ENCODE data around the gene IL3. TPM values are rescaled to one million over a fixed set of nuclear protein-coding genes. Genes with fewer than 3 reads are reported as not detected.
A peak's percentile ranks its signal among the peaks of the same experiment; 100 is the strongest.

The IL3 gene
- total RNA-seq, 1 donor from 2014 or later = 142 TPM

DNA sequence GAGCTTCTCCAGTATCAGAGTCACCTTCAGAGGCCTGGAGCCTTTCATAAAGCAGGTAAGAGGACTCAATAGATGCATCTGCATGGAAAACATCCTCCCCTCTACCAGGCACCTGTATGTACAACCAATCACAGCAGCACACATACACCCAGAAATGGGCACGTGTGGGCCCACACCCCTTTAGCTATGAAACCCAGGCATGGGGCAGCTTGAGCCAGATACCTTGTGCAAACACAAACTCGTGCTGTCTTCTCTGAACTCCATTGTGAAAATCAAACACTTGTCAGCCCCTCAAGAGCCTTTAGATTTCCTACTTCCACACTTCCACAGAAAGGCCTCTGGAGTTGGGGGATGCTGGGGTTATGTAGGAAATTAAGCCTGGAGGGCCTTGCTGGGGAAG is 12.1 kb downstream of the IL3 start:
- DNase-seq (ENCODE audit: low spot score) = no peak
- intact Hi-C loops (cut with micrococcal nuclease) = no loop called here
- Mint-ChIP-seq H3K9me3 (no peaks in the 10 kb centered on the region), H3K27me3 (ENCODE audit: low read depth) (no peaks in the 10 kb centered on the region), H3K4me3 (ENCODE audit: low read depth) (no peak overlapping the region), H3K27ac (peak overlapping the region; percentile 89), H3K4me1 (ENCODE audit: low read depth) (peaks cover 74% of the 10 kb centered on the region), H3K36me3 (ENCODE audit: low read depth) (peaks cover 39% of the 10 kb centered on the region)

- H3K4me3 Mint-ChIP-seq (ENCODE audit: low read depth) = peak within 1 kb of the TSS; percentile 85
- H3K9me3 Mint-ChIP-seq = no peaks in the 10 kb centered on the region
- peak within 1 kb of the TSS; percentile 88 for H3K27ac Mint-ChIP-seq
- peaks cover 80% of the 10 kb centered on the region for H3K4me1 Mint-ChIP-seq (ENCODE audit: low read depth)
- no peaks in the 10 kb centered on the region for H3K27me3 Mint-ChIP-seq (ENCODE audit: low read depth)
- peaks cover 40% of the 10 kb centered on the region for H3K36me3 Mint-ChIP-seq (ENCODE audit: low read depth)
- intact Hi-C loops (cut with micrococcal nuclease) = no loop called here
- no peak for DNase-seq (ENCODE audit: low spot score)
Measured at GRCh38 chr5:132073231-132074013, 13.0 kb downstream of the IL3 start, which contains the start of gene CSF2. Gene CSF2, plus strand, starts transcription at chr5:132073789. Its CDS starts 35 bp downstream, at chr5:132073824.

DNA sequence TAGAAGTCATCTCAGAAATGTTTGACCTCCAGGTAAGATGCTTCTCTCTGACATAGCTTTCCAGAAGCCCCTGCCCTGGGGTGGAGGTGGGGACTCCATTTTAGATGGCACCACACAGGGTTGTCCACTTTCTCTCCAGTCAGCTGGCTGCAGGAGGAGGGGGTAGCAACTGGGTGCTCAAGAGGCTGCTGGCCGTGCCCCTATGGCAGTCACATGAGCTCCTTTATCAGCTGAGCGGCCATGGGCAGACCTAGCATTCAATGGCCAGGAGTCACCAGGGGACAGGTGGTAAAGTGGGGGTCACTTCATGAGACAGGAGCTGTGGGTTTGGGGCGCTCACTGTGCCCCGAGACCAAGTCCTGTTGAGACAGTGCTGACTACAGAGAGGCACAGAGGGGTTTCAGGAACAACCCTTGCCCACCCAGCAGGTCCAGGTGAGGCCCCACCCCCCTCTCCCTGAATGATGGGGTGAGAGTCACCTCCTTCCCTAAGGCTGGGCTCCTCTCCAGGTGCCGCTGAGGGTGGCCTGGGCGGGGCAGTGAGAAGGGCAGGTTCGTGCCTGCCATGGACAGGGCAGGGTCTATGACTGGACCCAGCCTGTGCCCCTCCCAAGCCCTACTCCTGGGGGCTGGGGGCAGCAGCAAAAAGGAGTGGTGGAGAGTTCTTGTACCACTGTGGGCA is 13.8 kb downstream of the IL3 start:
- intact Hi-C loops (cut with micrococcal nuclease) = no loop called here
- H3K27ac Mint-ChIP-seq = peak overlapping the region; percentile 88
- H3K36me3 Mint-ChIP-seq (ENCODE audit: low read depth) = peaks cover 40% of the 10 kb centered on the region
- H3K4me3 Mint-ChIP-seq (ENCODE audit: low read depth) = peak overlapping the region; percentile 85
- no peaks in the 10 kb centered on the region for H3K9me3 Mint-ChIP-seq
- H3K27me3 Mint-ChIP-seq (ENCODE audit: low read depth) = no peaks in the 10 kb centered on the region
- no peak for DNase-seq (ENCODE audit: low spot score)
- peaks cover 82% of the 10 kb centered on the region for H3K4me1 Mint-ChIP-seq (ENCODE audit: low read depth)

GRCh38 chr5:132074772-132075718 is 14.6 kb downstream of the IL3 start:
- no peak for DNase-seq (ENCODE audit: low spot score)
- intact Hi-C loops (cut with micrococcal nuclease) = no loop called here
- Mint-ChIP-seq H3K4me3 (ENCODE audit: low read depth) (peak overlapping the region; percentile 85), H3K27me3 (ENCODE audit: low read depth) (no peaks in the 10 kb centered on the region), H3K9me3 (no peaks in the 10 kb centered on the region), H3K4me1 (ENCODE audit: low read depth) (peaks cover 82% of the 10 kb centered on the region), H3K36me3 (ENCODE audit: low read depth) (peaks cover 40% of the 10 kb centered on the region), H3K27ac (peak overlapping the region; percentile 88)

- no peaks in the 10 kb centered on the region for H3K27me3 Mint-ChIP-seq (ENCODE audit: low read depth)
- peak overlapping the region; percentile 85 for H3K4me3 Mint-ChIP-seq (ENCODE audit: low read depth)
- H3K9me3 Mint-ChIP-seq = no peaks in the 10 kb centered on the region
- H3K4me1 Mint-ChIP-seq (ENCODE audit: low read depth) = peaks cover 79% of the 10 kb centered on the region
- H3K36me3 Mint-ChIP-seq (ENCODE audit: low read depth) = peaks cover 40% of the 10 kb centered on the region
- no peak for DNase-seq (ENCODE audit: low spot score)
- intact Hi-C loops (cut with micrococcal nuclease) = no loop called here
- peak overlapping the region; percentile 88 for H3K27ac Mint-ChIP-seq
Measured at GRCh38 chr5:132075719-132076077, 15.2 kb downstream of the IL3 start.

DNA sequence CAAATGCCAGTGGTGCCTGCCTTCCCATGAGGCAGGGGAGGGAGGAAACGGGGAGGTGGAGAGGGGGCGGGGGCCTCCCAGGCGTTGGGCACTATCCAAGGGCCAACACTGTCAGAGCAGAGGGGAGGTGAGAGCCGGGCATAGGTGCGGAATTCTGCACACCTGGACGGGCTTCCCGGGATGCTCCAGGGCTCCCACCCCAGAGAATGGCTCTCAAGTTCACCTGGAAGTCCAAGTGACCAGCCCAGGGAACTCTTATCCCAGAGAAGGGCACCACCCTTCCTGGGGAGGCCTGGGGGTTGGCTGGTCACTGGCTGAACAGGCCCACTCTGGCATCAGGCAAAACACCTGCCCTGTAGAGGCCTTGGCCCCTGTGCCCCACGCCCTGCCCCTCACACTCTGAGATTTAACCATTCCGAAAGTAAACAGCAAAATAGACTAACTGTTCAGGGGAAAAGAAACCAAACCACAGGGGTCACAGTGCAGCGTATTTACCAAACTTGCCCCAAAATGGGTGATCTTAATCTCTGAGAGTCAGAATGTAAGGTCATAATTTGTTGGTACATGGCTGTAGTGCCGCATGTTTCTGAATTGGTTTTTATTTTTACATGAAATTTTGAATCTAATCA is 15.9 kb downstream of the IL3 start:
- intact Hi-C loops (cut with micrococcal nuclease) = no loop called here
- H3K4me1 Mint-ChIP-seq (ENCODE audit: low read depth) = peaks cover 76% of the 10 kb centered on the region
- H3K27ac Mint-ChIP-seq = peak overlapping the region; percentile 87
- H3K36me3 Mint-ChIP-seq (ENCODE audit: low read depth) = peaks cover 40% of the 10 kb centered on the region
- no peaks in the 10 kb centered on the region for H3K9me3 Mint-ChIP-seq
- DNase-seq (ENCODE audit: low spot score) = no peak
- H3K4me3 Mint-ChIP-seq (ENCODE audit: low read depth) = peak overlapping the region; percentile 71
- no peaks in the 10 kb centered on the region for H3K27me3 Mint-ChIP-seq (ENCODE audit: low read depth)

DNA sequence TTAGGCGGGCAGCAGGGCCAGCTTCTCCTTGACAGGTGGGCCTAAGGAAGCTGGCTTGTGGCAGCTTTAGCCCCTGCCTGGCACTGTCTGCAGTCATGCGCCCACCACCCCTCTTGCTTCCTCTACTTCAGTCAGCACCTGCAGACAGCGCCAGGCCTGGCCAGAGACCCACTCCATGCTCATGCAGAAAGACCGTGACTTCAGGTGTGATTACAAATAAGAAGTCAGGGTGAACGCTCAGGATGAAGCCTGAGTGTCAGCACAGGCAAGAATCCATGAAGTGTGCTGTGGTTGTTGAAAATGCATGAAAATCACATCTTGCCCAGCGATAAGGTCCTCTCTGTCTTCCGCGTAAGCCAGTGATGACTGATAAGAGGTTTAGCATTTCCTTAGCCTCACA is 16.5 kb downstream of the IL3 start:
- DNase-seq (ENCODE audit: low spot score) = no peak
- Mint-ChIP-seq H3K4me1 (ENCODE audit: low read depth) (peaks cover 76% of the 10 kb centered on the region), H3K27me3 (ENCODE audit: low read depth) (no peaks in the 10 kb centered on the region), H3K36me3 (ENCODE audit: low read depth) (peaks cover 40% of the 10 kb centered on the region), H3K27ac (peak overlapping the region; percentile 87), H3K9me3 (no peaks in the 10 kb centered on the region), H3K4me3 (ENCODE audit: low read depth) (peak overlapping the region; percentile 71)
- intact Hi-C loops (cut with micrococcal nuclease) = no loop called here

GRCh38 chr5:132079081-132079480 is 18.6 kb downstream of the IL3 start:
- H3K4me1 Mint-ChIP-seq (ENCODE audit: low read depth) = peaks cover 76% of the 10 kb centered on the region
- H3K9me3 Mint-ChIP-seq = no peaks in the 10 kb centered on the region
- peak overlapping the region; percentile 87 for H3K27ac Mint-ChIP-seq
- intact Hi-C loops (cut with micrococcal nuclease) = no loop called here
- DNase-seq (ENCODE audit: low spot score) = no peak
- no peaks in the 10 kb centered on the region for H3K27me3 Mint-ChIP-seq (ENCODE audit: low read depth)
- peaks cover 35% of the 10 kb centered on the region for H3K36me3 Mint-ChIP-seq (ENCODE audit: low read depth)
- H3K4me3 Mint-ChIP-seq (ENCODE audit: low read depth) = no peak overlapping the region

DNA sequence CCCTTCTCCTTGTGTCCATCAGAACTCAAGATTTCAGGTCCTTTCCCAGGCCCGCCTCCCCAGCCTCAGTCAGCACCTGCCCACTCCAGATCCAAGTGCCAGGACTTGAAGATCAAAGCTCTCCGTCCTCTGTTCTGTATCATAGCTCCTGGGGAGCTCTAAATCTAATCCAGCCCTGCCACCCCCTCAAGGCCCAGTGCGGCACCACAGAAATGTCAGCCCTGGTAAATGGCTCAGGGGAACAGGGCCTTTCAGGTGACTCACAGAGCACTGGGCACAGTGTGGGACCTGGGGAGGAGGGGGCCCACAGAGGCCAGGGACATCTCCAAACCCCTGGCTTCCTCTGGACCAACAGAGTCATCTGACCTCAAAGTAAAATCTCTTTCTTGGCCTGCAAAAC is 19.2 kb downstream of the IL3 start:
- peaks cover 30% of the 10 kb centered on the region for H3K36me3 Mint-ChIP-seq (ENCODE audit: low read depth)
- intact Hi-C loops (cut with micrococcal nuclease) = no loop called here

DNA sequence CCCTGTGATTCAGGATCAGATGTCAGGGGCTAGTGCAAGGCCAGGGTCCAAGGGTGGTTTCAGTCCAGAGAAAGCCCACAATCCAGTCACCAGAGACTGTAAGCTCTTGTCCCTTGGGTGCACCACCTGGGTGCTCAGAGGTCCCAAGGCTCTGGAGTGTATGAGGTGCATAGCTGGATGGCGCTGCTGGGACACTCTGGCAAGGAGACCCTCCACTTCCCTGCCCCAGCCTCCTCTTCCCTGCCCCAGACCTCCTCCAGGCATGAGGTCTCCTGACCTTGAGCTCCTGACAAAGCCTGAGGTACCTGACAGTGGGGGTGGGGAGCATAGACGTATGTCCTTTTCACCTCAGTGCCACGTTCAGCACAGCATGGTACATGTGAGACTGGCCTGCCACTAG is 20.1 kb downstream of the IL3 start:
- Mint-ChIP-seq H3K27me3 (ENCODE audit: low read depth) (no peaks in the 10 kb centered on the region), H3K9me3 (no peaks in the 10 kb centered on the region), H3K4me3 (ENCODE audit: low read depth) (no peak overlapping the region), H3K27ac (peak overlapping the region; percentile 87), H3K36me3 (ENCODE audit: low read depth) (peaks cover 20% of the 10 kb centered on the region), H3K4me1 (ENCODE audit: low read depth) (peaks cover 80% of the 10 kb centered on the region)
- intact Hi-C loops (cut with micrococcal nuclease) = no loop called here
- no peak for DNase-seq (ENCODE audit: low spot score)

More for the DNA sequence above, 19.2 kb downstream of the IL3 start:
- Mint-ChIP-seq H3K27ac (peak overlapping the region; percentile 87), H3K4me1 (ENCODE audit: low read depth) (peaks cover 76% of the 10 kb centered on the region), H3K27me3 (ENCODE audit: low read depth) (no peaks in the 10 kb centered on the region), H3K4me3 (ENCODE audit: low read depth) (no peak overlapping the region), H3K9me3 (no peaks in the 10 kb centered on the region)
- no peak for DNase-seq (ENCODE audit: low spot score)

DNA sequence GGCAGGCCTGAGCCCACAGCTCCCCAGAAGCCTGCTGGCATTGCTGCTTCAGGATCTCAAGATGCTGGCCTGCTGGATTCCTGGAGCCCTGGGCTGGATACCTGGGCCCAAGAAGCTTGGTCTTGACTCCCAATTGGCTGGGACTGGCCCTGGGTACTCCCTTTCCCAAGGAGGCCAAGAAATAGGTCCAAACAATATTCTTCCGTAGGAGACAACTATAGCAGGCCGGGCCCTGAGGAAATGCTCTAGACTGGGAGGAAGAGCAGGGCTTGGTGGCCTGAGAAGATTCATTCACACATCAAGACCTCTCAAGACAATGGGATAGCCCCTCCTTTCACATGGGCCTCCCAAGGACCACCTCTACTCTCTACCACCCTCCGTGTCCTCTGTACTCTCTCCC is 21.0 kb downstream of the IL3 start:
- DNase-seq (ENCODE audit: low spot score) = no peak
- Mint-ChIP-seq H3K27ac (peak overlapping the region; percentile 55), H3K4me1 (ENCODE audit: low read depth) (peaks cover 81% of the 10 kb centered on the region), H3K36me3 (ENCODE audit: low read depth) (peaks cover 11% of the 10 kb centered on the region), H3K27me3 (ENCODE audit: low read depth) (no peaks in the 10 kb centered on the region), H3K9me3 (no peaks in the 10 kb centered on the region), H3K4me3 (ENCODE audit: low read depth) (no peak overlapping the region)
- intact Hi-C loops (cut with micrococcal nuclease) = no loop called here

DNA sequence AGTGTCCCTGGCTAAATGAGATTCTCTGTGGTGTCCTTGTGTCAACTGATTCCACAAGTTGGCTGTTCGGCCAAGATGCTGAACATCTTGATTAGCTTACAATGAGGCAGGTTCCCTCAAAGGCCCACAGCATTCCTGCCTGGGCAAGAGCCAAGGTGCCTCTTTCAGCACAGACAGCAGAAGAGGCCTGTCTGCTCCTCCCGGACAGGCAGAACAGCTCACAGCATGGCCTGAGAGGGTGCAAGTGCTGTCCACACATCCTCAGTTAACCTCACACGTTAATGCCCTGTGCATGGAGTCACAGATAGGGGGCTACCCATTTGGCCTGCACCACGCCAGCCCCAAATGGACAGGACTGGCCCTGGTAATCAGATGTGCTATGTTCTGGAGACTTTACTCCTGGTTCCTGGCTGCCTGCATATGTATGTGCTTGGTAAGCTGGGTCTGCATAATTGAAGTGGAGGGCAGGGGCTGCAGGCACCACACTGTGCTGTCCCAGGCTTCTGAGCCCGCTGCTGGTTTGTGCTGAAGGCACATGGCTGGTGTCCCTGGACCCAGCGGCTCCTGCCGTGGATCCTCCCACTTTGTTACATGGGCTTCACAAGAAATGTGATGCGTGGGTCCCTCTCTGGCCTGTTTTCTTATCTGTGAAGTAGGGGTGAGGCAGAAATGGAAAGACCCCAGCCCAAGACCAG is 22.0 kb downstream of the IL3 start:
- no peak for DNase-seq (ENCODE audit: low spot score)
- H3K36me3 Mint-ChIP-seq (ENCODE audit: low read depth) = peaks cover 2% of the 10 kb centered on the region
- H3K27me3 Mint-ChIP-seq (ENCODE audit: low read depth) = no peaks in the 10 kb centered on the region
- H3K4me1 Mint-ChIP-seq (ENCODE audit: low read depth) = peaks cover 80% of the 10 kb centered on the region
- H3K9me3 Mint-ChIP-seq = no peaks in the 10 kb centered on the region
- peak overlapping the region; percentile 76 for H3K27ac Mint-ChIP-seq
- intact Hi-C loops (cut with micrococcal nuclease) = loop anchor here (1.0 kb wide), 3 partner anchors 12 to 17 kb away; no protein-coding TSS in a partner anchor
- no peak overlapping the region for H3K4me3 Mint-ChIP-seq (ENCODE audit: low read depth)

Data from activated T-helper 2 cell treated with anti-CD3 and anti-CD28 coated beads, Interferon-gamma antibody, Interleukin-2, Interleukin-4, amounts not matched to agents 10 μg/mL and 5 μg/mL and 100 μg/mL, durations not matched to agents 14 hours and 24 hours and 36 hours (primary cell).